Activated T-cell treated with anti-CD3 and anti-CD28 coated beads, Interleukin-2, amount 50 U/mL, for 1 hour (primary cell): ENCODE measurements around the gene SP1.
A peak's percentile ranks its signal among the peaks of the same experiment; 100 is the strongest.
"Not testable (repeated sequence)": the region's sequence is repeated elsewhere in the genome, so short reads cannot be mapped to it uniquely, and the experiment has no call there.

Experiments used
- DNase-seq: peaks from one replicate; pipeline ENCODE4 v3.0.0-alpha.2; 2020

SP1 gene

GRCh38 chr12:53415752-53416389, 35.9 kb downstream of the SP1 start:
- DNase-seq: not testable (repeated sequence)

DNA sequence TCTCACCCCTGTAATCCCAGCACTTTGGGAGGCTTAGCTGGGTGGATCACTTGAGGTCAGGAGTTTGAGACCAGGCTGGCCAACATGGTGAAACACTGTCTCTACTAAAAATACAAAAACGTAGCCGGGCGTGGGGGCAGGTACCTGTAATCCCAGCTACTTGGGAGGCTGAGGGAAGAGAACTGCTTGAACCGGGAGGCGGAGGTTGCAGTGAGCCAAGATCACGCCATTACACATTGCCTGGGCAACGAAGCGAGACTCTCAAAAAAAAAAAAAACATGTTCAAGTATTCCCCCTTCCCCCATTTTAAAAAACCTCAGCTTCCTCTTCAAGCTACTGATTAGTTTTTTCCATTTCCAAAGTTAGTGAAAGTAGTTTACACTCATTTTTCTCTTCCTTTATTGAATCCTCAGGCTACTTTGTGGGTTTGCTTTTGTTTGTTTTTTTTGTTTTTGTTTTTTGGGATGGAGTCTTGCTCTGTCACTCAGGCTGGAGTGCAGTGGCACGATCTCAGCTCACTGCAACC, 37.4 kb downstream of the SP1 start:
- not testable (repeated sequence) for DNase-seq

DNA sequence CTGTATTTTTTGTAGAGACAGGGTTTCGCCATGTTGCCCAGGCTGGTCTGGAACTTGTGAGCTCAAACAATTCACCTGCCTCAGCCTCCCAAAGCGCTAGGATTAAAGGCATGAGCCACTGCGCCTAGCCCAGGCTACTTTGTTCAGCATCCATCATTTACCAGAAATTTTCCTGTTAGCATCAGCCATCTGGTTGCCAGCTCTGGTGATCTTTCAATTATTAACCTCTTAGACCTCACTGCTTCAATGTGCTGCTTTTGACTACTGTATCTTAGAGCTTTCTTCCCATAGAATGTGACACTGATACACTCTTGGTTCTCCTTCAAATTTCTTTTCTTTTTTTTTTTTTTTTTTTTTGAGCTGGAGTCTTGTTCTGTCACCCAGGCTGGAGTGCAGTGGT, 38.2 kb downstream of the SP1 start:
- DNase-seq: no peak

- no peak for DNase-seq
Observed at GRCh38 chr12:53419756-53420155, 39.8 kb downstream of the SP1 start.

GRCh38 chr12:53422247-53422646, 42.3 kb downstream of the SP1 start:
- not testable (repeated sequence) for DNase-seq

GRCh38 chr12:53423597-53423996, 43.6 kb downstream of the SP1 start, which contains the start of gene AMHR2:
Gene AMHR2, plus strand, starts transcription at chr12:53423855. Its CDS starts 80 bp downstream, at chr12:53423935.
- DNase-seq: no peak

DNA sequence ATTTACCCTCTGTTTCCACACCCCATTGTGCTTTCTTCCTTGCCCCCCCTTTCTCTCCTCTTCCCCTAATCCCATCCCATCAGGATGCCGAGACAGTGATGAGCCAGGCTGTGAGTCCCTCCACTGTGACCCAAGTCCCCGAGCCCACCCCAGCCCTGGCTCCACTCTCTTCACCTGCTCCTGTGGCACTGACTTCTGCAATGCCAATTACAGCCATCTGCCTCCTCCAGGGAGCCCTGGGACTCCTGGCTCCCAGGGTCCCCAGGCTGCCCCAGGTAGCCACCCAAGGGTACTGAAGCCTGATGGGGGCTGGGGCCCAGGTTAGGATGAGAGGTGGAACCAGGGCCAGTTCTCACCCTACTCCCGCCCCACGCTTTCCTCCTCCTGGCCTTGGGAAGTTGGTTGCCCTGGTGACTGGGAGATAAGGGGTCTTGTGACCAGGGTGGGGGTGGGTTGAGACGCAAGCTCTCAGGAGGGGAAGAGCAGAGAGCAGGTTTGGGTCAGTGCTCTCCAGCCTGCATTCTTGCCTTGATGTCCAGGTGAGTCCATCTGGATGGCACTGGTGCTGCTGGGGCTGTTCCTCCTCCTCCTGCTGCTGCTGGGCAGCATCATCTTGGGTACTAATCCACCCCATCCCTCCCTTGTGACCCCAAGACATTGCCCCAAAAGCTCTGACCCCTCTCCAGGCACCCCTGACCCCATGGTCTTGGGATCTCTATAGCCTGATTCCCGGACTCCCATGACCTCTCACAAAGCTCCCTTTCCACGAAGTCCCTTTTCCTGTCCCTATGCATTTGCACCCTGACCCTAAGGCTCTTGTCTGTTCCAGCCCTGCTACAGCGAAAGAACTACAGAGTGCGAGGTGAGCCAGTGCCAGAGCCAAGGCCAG, 44.9 kb downstream of the SP1 start:
- no peak for DNase-seq

DNA sequence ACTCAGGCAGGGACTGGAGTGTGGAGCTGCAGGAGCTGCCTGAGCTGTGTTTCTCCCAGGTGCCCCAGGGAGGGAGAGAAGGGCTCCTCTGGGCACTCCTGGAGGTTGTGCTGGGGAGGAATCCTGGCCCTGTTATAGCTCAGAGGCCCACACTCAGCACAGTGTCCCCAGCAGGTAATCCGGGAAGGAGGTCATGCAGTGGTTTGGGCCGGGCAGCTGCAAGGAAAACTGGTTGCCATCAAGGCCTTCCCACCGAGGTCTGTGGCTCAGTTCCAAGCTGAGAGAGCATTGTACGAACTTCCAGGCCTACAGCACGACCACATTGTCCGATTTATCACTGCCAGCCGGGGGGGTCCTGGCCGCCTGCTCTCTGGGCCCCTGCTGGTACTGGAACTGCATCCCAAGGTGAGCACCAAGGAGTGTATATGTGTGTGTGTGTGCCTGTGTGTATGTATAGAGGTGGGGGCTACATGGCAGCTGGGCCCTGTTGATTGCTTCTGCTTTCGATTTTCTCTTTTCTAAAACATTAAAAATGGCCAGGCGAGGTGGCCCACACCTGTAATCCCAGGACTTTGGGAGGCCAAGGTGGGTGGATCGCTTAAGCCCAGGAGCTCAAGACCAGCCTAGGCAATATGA, 45.7 kb downstream of the SP1 start:
- no peak for DNase-seq

DNA sequence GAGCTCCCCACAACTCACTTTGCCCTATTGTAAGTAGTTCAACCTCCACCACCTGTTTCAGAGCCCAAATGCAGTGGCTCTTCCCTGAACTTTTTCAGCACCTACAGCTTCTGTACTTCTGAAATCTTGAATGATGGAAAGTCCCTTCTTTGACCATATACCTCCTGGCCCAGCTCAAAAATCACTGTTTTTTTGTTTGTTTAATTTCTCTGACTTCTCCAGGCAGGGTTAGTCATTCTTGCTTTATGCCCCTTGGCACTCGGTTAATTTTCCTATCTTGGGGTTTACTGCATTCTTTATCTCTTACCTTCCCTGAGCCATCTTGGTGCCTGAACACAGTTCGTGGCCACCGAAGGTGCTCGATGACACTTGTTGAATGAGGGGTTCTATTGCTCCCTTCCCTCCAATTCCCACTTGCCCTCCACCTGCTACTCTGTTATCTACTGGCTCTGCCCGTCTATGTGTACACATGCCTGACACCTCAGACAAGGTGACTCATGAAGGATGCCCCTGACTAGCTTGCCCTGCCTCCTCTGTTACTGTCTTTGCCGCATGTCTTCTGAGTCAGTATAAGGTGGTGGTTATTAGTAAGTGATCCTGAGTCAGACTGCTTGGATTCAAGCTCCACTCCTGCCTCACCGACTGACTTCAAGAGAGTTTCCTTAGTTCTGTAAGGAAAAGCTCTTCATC, 48.1 kb downstream of the SP1 start:
- DNase-seq: no peak

DNA sequence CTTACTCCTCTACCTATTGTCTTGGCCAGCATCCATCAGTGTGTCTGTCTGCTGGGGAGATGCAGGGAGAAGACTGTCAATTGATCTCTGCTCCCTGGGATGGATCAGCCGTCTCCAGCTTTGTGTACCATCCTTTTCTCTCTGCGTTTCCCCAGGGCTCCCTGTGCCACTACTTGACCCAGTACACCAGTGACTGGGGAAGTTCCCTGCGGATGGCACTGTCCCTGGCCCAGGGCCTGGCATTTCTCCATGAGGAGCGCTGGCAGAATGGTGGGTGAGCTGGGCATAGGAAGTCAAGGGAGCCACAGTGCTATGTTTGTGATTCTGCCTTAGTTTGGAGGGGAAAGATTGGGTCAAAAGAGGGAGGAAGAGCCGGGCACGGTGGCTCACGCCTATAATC, 48.8 kb downstream of the SP1 start:
- DNase-seq: no peak

DNA sequence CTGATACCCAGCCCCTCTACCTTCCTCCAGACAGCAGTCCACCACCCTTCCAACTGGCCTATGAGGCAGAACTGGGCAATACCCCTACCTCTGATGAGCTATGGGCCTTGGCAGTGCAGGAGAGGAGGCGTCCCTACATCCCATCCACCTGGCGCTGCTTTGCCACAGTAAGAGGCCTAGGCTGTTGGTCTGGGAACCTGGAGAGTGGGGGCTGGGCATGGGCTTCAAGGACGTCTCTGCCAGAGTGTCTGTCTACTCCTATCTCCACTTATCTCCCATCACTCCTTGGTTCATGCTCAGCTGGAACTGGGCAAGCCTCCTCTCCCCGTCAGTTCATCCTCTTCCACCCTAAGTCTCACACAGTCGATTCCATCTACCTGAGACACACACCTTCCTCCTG, 50.1 kb downstream of the SP1 start:
- DNase-seq: no peak

DNA sequence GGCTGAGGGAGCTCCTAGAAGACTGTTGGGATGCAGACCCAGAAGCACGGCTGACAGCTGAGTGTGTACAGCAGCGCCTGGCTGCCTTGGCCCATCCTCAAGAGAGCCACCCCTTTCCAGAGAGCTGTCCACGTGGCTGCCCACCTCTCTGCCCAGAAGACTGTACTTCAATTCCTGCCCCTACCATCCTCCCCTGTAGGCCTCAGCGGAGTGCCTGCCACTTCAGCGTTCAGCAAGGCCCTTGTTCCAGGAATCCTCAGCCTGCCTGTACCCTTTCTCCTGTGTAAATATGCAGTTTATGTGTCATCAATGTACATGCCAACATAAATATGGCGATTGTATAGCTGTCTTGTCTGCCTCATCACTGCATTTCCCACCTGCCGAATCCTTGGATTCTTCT, 51.2 kb downstream of the SP1 start:
- DNase-seq: no peak

DNA sequence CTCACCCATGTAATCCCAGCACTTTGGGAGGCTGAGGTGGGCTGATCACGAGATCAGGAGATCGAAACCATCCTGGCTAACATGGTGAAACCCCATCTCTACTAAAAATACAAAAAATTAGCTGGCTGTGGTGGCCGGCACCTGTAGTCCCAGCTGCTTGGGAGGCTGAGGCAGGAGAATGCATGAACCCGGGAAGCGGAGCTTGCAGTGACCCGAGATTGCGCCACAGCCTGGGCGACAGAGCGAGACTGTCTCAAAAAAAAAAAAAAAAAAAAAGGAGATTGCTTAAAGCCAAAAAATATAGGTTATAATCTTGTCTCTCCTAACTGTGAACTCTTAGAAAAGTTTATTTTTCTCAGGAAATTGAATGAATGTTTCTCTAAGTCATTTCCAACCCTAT, 55.4 kb downstream of the SP1 start:
- DNase-seq: not testable (repeated sequence)

GRCh38 chr12:53439582-53439981, 59.6 kb downstream of the SP1 start:
- DNase-seq: not testable (repeated sequence)

- DNase-seq: peak; percentile 96
Observed at GRCh38 chr12:53441040-53441833, 61.3 kb downstream of the SP1 start, which contains the start of gene PRR13. Gene PRR13, plus strand, starts transcription at chr12:53441734. Its CDS starts 981 bp downstream, at chr12:53442715.

DNA sequence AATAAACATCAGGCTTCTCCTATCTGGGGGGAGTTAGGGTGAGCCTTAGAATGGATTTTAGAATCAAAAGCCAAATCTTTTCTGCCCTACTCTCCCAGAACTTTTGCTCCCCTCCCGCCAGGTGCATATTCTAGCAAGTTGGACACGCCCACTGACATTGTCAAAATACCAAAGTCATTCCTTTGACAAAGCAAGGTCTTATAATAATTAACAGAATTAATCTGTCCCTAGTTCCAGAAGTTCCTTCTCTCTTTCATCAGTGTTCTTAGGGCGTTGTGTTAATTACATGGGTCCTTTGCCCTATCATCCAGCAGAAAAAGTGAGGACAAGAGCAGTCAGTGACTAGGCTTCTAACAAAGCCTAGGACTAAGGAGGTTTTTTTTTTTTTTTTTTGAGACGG, 64.0 kb downstream of the SP1 start:
- DNase-seq: no peak

- not testable (repeated sequence) for DNase-seq
Observed at GRCh38 chr12:53444593-53445325, 64.8 kb downstream of the SP1 start.

GRCh38 chr12:53450936-53451335, 71.0 kb downstream of the SP1 start:
- no peak for DNase-seq

DNA sequence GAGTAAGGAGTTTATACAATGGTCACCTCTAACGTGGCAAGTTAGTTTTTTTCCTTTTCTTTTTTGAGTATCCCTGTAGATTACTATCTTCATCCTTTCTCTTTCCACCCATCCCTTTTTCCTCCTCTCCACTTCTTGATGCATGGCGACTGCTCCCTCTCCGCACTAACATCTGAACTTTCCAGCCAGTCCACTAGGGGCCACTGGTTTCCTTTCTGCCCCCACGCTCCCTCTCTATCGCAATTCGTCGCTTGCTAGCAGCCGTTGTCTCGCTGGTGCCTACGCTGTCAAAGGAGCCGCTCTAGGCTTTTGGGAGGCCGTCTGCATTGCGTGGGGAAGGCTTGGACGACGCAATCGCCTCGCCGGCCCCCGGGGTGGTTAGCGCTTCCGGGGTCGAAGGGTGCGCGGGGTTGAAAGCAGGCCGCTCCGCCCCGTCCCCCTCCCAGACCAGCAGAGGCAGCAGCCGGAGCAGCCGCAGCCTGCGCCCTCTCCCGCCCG, 71.7 kb downstream of the SP1 start, which contains the start of gene PCBP2:
PCBP2 (plus strand) TSS at position 442 of the 498 bp plus-strand sequence. CDS start 2,699 bp downstream, outside the sequence.
- DNase-seq: peak; percentile 94

DNA sequence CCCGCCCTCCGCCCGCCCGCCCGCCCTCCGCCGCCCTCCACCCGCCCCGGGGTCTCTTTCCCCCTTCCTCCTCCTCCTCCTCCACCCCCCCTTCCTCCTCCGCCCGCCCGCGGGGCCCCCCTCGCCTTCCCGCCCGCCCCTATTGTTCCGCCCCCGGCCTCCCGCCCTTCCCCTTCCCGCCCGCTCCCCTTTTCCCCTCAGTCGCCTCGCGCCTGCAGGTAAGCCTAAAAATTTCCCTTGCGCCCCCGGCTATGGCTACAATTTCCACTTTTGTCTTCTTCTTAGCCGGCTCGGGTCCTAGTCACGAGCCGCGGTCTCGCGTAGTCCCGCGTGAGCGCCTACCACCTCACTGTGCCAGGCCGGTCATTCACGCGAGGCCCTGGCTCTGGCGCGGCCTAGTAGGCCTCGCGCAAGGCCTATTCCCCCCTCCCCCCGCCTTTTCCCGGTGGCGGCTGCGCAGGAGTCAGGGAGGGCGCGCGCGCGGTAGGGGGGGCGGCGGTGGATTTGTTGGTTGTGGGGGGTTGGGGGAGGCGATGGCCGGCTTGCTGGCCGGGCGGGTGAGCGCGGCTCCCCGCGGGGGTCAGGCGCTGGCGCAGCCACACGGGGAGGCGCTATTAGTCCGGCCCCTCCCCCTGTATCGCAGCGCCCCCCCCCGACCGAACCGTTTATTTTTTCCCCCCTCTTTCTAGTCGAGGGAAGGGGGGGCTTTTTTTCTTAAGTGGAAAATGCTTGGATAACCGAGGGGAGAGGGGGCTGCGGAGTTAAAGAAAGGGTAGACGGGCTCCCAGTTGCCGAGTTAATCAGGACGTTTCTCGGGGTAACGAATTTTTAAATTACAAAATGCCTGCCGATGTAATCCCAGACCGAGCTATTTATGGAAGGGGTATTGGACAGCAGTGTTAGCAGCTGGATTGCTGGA, 72.4 kb downstream of the SP1 start:
- DNase-seq: peak; percentile 86
